HepG2 (cell line): ENCODE data around the gene TST. TPM values are rescaled to one million over a fixed set of nuclear protein-coding genes. Genes with fewer than 3 reads are reported as not detected.
A peak's percentile ranks its signal among the peaks of the same experiment; 100 is the strongest.

Source experiments
- ARNT2 ChIP-seq: sonication (generic); formaldehyde crosslinking; IDR thresholded peaks from 2 replicates; pipeline ENCODE4 v1.8.0; 2022; ENCODE audit warnings: mild to moderate bottlenecking, low read depth, missing genetic modification reagents, moderate library complexity
- BRCA1 ChIP-seq: sonication (generic); formaldehyde crosslinking; IDR thresholded peaks from 2 replicates; pipeline ENCODE4 v1.4.0; 2020; ENCODE audit warnings: missing genetic modification reagents
- GLI4 ChIP-seq: sonication (generic); formaldehyde crosslinking; IDR thresholded peaks from 2 replicates; pipeline ENCODE4 v1.5.1; 2020; ENCODE audit warnings: missing genetic modification reagents, mild to moderate bottlenecking, moderate library complexity, borderline replicate concordance
- MED13 ChIP-seq: sonication (generic); formaldehyde crosslinking; IDR thresholded peaks from 2 replicates; pipeline ENCODE4 v1.5.0; 2020; ENCODE audit warnings: missing genetic modification reagents
- MTA3 ChIP-seq: sonication (generic); formaldehyde crosslinking; IDR thresholded peaks from 2 replicates; pipeline ENCODE4 v1.4.0; 2020; ENCODE audit warnings: missing genetic modification reagents
- NR2F6 ChIP-seq, 2 experiments: IDR thresholded peaks; 2 replicates each; pipeline ENCODE4 v1.6.1; 2016; ENCODE audit warnings: antibody characterized with exemption in 1 of 2, mild to moderate bottlenecking in 1 of 2
- TBX3 ChIP-seq: fragments of 450-650 bp; IDR thresholded peaks from 2 replicates; pipeline ENCODE4 v1.6.1; 2017; ENCODE audit warnings: antibody characterized with exemption, mild to moderate bottlenecking, inconsistent platforms, borderline replicate concordance
- TOPORS ChIP-seq: sonication (generic); formaldehyde crosslinking; IDR thresholded peaks from 2 replicates; pipeline ENCODE4 v1.8.0; 2023; ENCODE audit warnings: mild to moderate bottlenecking, missing genetic modification reagents
- YY1 ChIP-seq: IDR thresholded peaks from 2 replicates; pipeline ENCODE4 v1.6.1; 2011; ENCODE audit warnings: low read length, low read depth, moderate library complexity, mild to moderate bottlenecking; ENCODE audit not compliant: insufficient read depth, insufficient replicate concordance
- ZMAT3 ChIP-seq: sonication (generic); formaldehyde crosslinking; conservative IDR thresholded peaks from 2 replicates; pipeline ENCODE4 v1.7.0; 2021; ENCODE audit warnings: missing genetic modification reagents
- ZNF124 ChIP-seq: sonication (generic); formaldehyde crosslinking; IDR thresholded peaks from 2 replicates; pipeline ENCODE4 v1.4.0; 2020; ENCODE audit warnings: missing genetic modification reagents
- ZNF33A ChIP-seq: sonication (generic); formaldehyde crosslinking; IDR thresholded peaks from 2 replicates; pipeline ENCODE4 v1.5.1; 2020; ENCODE audit warnings: missing genetic modification reagents, mild to moderate bottlenecking, moderate library complexity, borderline replicate concordance
- ZNF615 ChIP-seq: sonication (generic); formaldehyde crosslinking; IDR thresholded peaks from 2 replicates; pipeline ENCODE4 v1.5.0; 2020; ENCODE audit warnings: mild to moderate bottlenecking, missing genetic modification reagents, borderline replicate concordance
- ZNF720 ChIP-seq: sonication (generic); formaldehyde crosslinking; IDR thresholded peaks from 2 replicates; pipeline ENCODE4 v1.4.0; 2020; ENCODE audit warnings: missing genetic modification reagents
- polyA plus RNA-seq, 8 experiments: library from polyadenylated mRNA; depleted of rRNA in 3 of 8; stranded (reverse) in 7 of 8; unstranded in 1 of 8; fragments of >200 nt; fragmentation: Illumina TruSeq in 4 of 8; extraction: Trizol in 4 of 8; gene quantifications; 2 replicates each; pipeline versions ENCODE4 v1.2.1 to v1.2.3, GENCODE V29; 2011 to 2016; ENCODE audit warnings: low read depth in 4 of 8, missing spikeins in 1 of 8, mixed read lengths in 1 of 8; ENCODE audit not compliant: insufficient read depth in 1 of 8
- total RNA-seq, 5 experiments: library from RNA; depleted of rRNA; stranded (reverse); fragments of >200 nt; fragmentation: Illumina TruSeq; extraction: Trizol; gene quantifications; 2 replicates each; pipeline ENCODE4 v1.2.3, GENCODE V29; 2016; ENCODE audit warnings: low read depth in 1 of 5
- TF ChIP-seq, protein P1 (sequence below): sonication (generic); formaldehyde crosslinking; IDR thresholded peaks from 2 replicates; pipeline ENCODE4 v1.4.0; 2020; ENCODE audit warnings: missing genetic modification reagents, mild to moderate bottlenecking, borderline replicate concordance
- TF ChIP-seq, protein P2 (sequence below): sonication (generic); formaldehyde crosslinking; IDR thresholded peaks from 2 replicates; pipeline ENCODE4 v1.4.0; 2020; ENCODE audit warnings: missing genetic modification reagents, borderline replicate concordance
- TF ChIP-seq, protein P3 (sequence below): sonication (generic); formaldehyde crosslinking; IDR thresholded peaks from 2 replicates; pipeline ENCODE4 v1.4.0; 2020; ENCODE audit warnings: missing genetic modification reagents
- TF ChIP-seq, protein P4 (sequence below): sonication (generic); formaldehyde crosslinking; IDR thresholded peaks from 2 replicates; pipeline ENCODE4 v1.8.1; 2023; ENCODE audit warnings: mild to moderate bottlenecking, missing genetic modification reagents
- TF ChIP-seq, protein P5 (sequence below): sonication (generic); formaldehyde crosslinking; IDR thresholded peaks from 2 replicates; pipeline ENCODE4 v1.8.0; 2022; ENCODE audit warnings: mild to moderate bottlenecking, missing genetic modification reagents, borderline replicate concordance

Gene TST
- total and polyA plus RNA-seq, 2 of the 13 experiments (the other 11 are each of a cell fraction or from before 2014, with no cell fraction given), result 44.6 to 63.6 TPM

DNA sequence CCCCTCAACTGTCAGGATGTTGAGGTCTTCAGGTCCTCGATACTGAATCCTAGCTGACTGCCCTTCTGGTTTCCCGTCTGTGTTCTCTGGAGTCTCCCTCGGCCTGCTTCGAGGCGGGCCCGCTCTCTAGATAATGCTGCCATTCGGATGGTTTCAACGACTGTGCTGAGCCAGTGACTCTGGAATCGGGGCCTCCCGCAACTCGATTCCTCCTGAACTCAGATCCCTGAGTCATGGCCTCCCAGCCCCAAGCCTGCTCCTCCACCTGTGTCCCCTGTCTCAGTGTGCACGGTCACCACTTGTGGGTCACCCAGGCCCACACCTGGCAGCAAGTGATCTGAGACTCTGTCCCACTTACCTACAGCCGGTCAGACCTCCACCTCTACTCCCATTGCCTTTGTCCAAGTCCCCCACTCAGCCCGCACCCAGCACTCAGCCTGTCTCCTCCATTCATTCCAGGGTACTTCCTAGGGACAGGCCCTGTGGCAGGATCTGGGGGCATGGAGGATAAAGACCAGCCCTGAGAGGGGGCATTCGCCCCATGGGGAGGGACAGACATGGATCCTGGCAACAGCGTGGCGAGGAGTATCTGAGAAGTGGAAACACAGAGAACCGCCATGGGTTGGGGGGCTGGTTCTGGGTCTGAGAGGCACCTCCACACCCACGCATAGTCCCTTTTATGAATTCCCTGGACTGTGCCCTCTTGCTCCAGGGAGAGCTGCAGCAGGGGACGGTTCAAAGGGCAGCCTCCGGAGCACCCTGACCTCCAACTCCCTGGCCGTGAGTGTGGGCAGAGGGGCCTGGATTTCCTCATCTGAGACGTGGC, 14.6 kb upstream of the TST start (continued):
- TF ChIP-seq, protein P1, sequence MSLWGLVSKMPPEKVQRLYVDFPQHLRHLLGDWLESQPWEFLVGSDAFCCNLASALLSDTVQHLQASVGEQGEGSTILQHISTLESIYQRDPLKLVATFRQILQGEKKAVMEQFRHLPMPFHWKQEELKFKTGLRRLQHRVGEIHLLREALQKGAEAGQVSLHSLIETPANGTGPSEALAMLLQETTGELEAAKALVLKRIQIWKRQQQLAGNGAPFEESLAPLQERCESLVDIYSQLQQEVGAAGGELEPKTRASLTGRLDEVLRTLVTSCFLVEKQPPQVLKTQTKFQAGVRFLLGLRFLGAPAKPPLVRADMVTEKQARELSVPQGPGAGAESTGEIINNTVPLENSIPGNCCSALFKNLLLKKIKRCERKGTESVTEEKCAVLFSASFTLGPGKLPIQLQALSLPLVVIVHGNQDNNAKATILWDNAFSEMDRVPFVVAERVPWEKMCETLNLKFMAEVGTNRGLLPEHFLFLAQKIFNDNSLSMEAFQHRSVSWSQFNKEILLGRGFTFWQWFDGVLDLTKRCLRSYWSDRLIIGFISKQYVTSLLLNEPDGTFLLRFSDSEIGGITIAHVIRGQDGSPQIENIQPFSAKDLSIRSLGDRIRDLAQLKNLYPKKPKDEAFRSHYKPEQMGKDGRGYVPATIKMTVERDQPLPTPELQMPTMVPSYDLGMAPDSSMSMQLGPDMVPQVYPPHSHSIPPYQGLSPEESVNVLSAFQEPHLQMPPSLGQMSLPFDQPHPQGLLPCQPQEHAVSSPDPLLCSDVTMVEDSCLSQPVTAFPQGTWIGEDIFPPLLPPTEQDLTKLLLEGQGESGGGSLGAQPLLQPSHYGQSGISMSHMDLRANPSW, result no peak
- TF ChIP-seq YY1 (peak; percentile 51), ZNF720 (CRISPR knock-in tag) (no peak), ZNF124 (CRISPR knock-in tag) (no peak), NR2F6 (IDR thresholded peaks at IDR 0.05) (peak; percentile 82), NR2F6 (CRISPR knock-in tag; IDR thresholded peaks at IDR 0.05) (peak; percentile 87), BRCA1 (CRISPR knock-in tag) (no peak), ZNF33A (CRISPR knock-in tag) (no peak), MED13 (CRISPR knock-in tag) (peak; percentile 77; the same call in 1 of the 2 replicates), TBX3 (no peak), MTA3 (CRISPR knock-in tag) (no peak), ZNF615 (CRISPR knock-in tag) (no peak), ARNT2 (no peak), ZMAT3 (CRISPR knock-in tag) (no peak), GLI4 (no peak), TOPORS (no peak)
- TF ChIP-seq, protein P2, sequence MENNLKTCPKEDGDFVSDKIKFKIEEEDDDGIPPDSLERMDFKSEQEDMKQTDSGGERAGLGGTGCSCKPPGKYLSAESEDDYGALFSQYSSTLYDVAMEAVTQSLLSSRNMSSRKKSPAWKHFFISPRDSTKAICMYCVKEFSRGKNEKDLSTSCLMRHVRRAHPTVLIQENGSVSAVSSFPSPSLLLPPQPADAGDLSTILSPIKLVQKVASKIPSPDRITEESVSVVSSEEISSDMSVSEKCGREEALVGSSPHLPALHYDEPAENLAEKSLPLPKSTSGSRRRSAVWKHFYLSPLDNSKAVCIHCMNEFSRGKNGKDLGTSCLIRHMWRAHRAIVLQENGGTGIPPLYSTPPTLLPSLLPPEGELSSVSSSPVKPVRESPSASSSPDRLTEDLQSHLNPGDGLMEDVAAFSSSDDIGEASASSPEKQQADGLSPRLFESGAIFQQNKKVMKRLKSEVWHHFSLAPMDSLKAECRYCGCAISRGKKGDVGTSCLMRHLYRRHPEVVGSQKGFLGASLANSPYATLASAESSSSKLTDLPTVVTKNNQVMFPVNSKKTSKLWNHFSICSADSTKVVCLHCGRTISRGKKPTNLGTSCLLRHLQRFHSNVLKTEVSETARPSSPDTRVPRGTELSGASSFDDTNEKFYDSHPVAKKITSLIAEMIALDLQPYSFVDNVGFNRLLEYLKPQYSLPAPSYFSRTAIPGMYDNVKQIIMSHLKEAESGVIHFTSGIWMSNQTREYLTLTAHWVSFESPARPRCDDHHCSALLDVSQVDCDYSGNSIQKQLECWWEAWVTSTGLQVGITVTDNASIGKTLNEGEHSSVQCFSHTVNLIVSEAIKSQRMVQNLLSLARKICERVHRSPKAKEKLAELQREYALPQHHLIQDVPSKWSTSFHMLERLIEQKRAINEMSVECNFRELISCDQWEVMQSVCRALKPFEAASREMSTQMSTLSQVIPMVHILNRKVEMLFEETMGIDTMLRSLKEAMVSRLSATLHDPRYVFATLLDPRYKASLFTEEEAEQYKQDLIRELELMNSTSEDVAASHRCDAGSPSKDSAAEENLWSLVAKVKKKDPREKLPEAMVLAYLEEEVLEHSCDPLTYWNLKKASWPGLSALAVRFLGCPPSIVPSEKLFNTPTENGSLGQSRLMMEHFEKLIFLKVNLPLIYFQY (CRISPR knock-in tag), result peak; percentile 21; the same call in 1 of the 2 replicates
- TF ChIP-seq, protein P3, sequence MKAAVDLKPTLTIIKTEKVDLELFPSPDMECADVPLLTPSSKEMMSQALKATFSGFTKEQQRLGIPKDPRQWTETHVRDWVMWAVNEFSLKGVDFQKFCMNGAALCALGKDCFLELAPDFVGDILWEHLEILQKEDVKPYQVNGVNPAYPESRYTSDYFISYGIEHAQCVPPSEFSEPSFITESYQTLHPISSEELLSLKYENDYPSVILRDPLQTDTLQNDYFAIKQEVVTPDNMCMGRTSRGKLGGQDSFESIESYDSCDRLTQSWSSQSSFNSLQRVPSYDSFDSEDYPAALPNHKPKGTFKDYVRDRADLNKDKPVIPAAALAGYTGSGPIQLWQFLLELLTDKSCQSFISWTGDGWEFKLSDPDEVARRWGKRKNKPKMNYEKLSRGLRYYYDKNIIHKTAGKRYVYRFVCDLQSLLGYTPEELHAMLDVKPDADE (CRISPR knock-in tag), result no peak; the same call in 1 of the 2 replicates
- TF ChIP-seq, protein P4, sequence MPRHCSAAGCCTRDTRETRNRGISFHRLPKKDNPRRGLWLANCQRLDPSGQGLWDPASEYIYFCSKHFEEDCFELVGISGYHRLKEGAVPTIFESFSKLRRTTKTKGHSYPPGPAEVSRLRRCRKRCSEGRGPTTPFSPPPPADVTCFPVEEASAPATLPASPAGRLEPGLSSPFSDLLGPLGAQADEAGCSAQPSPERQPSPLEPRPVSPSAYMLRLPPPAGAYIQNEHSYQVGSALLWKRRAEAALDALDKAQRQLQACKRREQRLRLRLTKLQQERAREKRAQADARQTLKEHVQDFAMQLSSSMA (CRISPR knock-in tag), result no peak
- TF ChIP-seq, protein P5, sequence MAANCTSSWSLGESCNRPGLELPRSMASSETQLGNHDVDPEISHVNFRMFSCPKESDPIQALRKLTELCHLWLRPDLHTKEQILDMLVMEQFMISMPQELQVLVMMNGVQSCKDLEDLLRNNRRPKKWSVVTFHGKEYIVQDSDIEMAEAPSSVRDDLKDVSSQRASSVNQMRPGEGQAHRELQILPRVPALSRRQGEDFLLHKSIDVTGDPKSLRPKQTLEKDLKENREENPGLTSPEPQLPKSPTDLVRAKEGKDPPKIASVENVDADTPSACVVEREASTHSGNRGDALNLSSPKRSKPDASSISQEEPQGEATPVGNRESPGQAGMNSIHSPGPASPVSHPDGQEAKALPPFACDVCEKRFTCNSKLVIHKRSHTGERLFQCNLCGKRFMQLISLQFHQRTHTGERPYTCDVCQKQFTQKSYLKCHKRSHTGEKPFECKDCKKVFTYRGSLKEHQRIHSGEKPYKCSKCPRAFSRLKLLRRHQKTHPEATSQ (CRISPR knock-in tag), result no peak
